Right lung (tissue), 5 donors: ENCODE data around the gene E2F2. TPM values are rescaled to one million over a fixed set of nuclear protein-coding genes. Genes with fewer than 3 reads are reported as not detected.
"Not testable (repeated sequence)": the region's sequence is repeated elsewhere in the genome, so short reads cannot be mapped to it uniquely, and the experiment has no call there.

Experiments
- DNase-seq, 2 donors: peaks; one replicate each; pipeline ENCODE4 v3.0.0-alpha.2; 2013
- polyA plus RNA-seq, 5 donors: library from polyadenylated mRNA; unstranded; fragments of 120-200 nt; gene quantifications; one replicate each; pipeline versions ENCODE4 v1.2.1 to v1.2.3, GENCODE V29; 2013; ENCODE audit warnings: inconsistent platforms in 1 of 5, low replicate concordance in 1 of 5; ENCODE audit not compliant: insufficient read length in 5 of 5, insufficient read depth in 1 of 5

Gene E2F2
- polyA plus RNA-seq, 5 donors = 3.2 to 5.5 (median 3.7) TPM

DNA sequence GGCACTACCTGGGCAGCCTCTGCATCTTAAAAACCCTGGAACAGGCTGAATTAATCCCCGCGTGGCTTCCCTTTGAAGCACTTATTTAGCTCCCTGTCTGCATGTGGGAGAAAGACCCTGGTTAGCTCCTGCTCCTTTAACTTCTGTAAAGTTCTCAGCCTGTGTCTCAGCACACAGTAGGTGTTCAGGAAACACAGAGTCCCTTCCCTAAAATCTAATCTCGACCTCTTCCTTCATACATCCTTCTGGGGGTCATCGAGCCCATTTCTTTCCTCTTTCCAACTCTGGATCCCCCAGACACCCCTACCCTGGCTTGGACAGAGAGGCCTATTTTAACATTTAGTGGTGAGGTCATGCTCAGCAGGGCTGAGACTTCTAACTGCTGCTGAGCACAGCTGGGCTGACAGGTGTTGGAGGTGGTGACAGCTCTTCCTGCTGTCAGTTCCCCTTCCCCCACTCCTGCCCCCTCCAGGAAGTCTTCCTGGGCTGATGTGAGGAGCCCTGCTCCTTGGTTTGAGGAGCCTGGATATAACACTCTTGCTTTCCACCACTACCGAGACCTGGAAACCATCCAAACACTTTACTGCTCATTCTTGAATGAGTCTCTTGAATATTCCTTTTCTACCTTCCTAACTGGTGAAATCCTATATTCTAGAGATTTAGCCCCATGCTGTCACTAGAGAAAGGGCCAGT, 5.3 kb downstream of the E2F2 start:
- no peak for DNase-seq

DNA sequence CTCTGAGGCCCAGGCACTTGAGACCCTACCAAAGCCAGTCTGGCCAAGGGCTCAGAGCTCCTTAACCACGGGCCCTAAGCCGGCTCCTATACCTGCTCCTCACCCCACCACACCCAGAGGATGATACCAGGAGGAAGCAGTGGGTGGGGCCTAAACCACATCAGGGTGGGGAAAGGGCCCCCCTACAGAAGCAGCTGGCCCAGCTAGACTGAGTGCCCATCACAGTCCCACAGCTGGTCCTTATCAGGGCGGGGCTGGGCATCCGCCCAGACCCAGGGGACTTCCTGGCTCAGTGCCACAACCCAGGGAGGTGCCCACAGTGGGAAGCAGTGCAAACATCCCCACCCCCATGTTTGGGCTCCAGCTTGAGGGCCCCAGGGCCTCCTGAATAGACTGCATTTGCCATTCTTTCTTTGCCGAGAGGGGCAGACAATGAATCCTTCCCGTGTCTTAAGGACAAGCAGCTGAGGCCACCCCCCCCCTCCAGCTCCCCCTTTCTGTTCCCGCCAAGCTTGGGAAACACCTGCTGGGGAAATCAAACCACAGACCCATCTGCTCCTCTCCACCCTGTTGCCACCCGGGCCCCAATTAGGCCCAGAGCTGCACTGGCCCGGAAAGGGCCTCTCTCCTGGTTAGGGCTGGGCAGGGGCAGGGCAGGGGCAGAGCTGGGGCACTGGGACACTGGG, 6.2 kb downstream of the E2F2 start:
- no peak for DNase-seq

DNA sequence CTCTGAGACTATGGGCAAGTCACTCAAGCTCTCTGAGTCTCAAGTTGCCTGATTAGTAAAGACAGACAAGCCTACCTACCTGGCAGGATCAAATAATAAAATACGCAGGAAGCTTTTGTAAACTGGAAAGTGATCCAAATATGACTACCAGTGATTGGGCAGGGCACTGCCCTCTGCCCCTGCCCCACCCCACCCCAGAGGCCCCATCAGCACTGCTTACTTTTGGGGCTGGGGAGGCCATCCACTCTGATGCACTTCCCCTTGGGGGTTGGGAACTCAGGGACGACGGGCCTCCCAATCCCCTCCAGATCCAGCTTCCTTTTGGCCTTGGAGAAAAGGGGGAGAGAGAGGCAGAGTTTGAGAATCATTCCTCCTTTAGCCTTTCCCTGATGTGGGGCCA, 6.9 kb downstream of the E2F2 start:
- DNase-seq = no peak

DNA sequence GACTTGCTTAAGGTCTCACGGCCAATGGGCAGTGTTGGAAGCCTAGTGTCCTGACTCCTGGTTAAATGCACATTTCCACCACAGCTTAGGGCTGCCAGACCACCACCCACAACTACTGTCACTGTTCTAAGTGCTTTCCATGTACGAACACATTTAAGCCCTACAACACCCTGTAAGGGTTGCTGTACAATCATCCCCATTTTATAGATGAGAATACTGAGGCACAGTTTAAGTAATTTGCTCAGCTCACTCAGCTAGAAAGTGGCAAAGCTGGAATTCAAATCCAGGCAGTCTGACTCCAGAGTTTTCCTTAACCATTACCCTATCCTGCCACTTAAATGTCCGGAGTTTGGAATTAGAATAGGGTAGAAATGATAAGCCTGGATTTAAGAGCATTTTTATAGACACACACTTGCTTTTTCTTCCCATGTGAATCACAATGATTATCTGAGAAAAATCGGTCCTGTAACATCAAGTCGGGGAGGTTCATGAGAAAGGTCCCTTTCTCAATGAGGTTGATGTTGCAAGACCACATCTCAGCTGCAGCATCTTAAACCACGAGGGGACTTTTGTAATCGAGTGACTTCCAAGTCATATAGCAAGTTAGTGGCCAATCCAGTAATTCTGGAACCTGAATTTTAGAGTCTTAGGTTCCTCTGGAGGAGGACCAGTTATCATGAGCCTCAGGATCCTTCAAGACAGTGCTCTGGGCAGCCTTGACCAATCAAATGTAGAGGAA, 8.6 kb downstream of the E2F2 start:
- no peak for DNase-seq

DNA sequence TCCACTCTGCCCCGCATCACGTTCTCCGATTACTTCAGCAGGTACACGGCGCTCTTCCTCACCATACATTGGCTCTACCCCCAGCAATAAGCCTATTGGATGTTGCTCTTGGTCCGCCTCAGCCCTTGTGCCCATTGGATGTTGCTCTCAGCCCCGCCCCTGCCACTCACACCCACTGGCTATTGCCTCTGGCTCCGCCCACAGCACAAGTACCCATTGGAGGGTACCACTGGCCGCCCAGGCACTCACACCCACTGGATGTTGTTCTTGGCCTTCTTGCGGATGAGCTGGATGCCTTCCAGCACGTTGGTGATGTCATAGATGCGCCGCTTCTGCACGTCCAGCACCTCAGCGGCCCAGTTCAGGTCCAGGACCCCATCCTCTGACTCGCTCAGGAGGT, 9.4 kb downstream of the E2F2 start:
- no peak for DNase-seq

DNA sequence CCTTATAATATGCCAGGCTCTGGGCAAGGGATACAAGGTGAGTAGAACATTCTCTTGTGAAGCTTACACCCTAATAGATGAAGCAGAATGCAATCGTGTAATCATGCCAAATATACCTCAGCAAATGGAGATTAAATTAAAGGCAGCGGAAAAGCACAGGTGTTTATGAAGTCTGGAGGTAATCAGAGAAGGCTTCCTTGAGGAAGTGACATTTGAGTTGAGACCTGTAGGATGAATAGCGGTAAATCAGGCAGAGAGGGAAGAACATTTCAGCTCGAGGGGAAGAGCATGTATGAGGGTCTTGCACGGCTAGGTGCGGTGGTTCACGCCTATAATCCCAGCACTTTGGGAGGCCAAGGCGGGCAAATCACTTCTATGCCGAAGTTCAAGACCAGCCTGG, 13.5 kb downstream of the E2F2 start:
- no peak for DNase-seq

DNA sequence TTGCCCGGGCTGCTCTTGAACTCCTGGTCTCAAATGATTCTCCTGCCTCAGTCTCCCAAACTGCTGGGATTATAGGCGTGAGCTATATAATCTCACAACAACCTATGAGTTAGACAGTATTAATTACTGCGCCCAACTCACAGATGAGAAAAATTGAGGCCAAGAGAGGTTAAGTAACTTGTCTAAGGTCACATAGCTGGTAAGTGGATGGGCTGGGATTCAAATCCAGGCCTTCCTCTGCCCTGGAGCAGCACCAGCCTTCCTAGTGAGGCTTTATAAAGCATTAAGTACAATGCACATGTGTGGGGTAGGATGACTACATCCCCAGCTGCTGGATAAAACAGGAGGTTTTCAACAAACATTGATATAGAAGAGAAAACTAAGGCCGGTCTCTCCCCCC, 15.1 kb downstream of the E2F2 start:
- no peak for DNase-seq

DNA sequence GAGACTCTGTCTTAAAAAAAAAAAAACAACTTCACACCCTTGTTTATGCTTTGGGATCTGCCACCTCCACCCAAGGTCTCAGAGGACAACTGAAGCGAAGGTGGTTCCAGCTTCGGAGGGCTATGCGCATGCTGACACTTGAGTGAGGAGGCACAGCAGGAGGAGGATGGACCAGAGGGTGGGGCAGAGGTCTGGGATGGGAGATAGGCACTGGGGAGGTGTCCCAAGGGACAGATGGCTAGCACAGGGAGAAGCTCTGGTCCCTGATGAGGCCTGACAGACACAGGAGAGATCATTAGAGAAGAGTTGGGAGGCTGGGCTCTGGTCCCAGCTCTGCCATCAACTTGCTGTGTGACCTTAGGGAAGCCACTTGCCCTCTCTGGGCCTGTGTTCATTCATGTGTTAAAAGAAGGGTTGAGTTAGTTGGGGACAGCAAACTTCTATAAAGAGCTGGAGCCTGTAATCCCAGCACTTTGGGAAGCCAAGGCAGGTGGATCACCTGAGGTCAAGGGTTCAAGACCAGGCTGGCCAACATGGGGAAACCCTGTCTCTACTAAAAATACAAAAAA, 16.8 kb downstream of the E2F2 start:
- DNase-seq = no peak

DNA sequence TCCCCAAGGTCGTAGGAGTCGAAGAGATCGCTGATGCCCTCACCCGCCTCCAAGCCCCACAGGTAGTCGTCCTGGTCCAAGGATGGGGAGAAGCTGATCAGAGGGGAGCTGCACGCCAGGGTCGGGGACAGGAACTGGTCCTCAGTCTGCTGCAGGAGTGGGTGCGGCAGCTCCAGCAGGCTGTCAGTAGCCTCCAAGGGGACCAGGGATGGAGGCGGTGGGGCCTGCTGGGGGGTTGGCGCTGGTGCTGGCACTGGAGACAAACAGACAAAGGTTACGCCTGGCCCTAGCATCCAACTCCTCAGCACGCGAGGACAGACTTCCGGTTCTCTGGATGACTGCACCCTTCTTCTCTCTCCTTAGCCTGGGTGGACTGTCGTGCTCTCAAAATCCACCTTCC, 21.1 kb downstream of the E2F2 start:
- DNase-seq = no peak

DNA sequence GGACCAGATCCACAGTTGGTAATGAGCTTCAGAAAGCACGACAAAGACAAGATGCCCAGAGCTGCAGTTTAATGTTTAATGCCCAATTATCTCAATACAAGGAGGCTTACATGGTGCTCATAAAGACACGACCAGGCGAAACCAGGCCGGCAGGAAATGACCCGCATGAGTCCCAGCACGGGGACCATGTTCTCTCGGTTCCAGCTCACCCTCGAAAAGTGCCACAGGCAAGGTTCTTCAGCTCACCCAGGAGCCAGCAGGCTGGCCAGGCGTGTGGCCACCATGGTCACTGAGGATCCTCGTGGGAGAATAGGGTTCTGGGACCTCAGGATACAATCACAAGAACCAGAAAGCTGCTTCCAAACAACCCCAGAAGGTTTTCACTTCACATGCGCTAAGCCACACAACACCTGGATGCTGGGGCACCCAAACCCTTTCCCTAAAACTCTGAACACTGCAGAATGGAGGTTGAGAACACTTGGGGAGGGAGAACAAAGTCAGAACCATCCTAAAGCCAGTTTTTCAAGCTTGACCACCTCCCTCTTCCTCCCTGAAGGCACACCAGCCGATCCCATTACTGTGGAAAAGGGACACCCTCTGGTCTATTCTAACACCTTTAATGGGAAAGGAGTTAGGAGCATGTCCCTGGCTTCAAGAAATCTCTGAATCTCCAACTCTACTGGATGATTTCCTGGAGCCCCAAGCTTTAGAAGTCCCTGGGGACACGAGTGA, 24.5 kb downstream of the E2F2 start:
- no peak for DNase-seq

DNA sequence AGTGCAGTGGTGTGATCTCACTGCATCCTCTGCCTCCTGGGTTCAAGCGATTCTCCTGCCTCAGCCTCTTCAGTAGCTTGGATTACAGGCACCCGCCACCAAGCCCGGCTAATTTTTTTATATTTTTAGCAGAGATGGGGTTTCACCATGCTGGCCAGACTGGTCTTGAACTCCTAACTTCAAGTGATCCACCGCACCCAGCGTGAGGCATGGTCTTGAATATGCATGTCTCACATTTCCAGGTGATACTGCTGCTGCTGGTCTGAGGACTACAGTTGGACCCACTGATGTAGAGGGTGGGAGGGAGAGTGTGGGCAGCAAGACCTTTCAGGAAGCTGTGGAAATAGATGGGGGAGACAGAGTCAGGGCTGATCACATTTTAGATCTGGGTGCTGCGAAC, 25.2 kb downstream of the E2F2 start:
- DNase-seq = no peak

DNA sequence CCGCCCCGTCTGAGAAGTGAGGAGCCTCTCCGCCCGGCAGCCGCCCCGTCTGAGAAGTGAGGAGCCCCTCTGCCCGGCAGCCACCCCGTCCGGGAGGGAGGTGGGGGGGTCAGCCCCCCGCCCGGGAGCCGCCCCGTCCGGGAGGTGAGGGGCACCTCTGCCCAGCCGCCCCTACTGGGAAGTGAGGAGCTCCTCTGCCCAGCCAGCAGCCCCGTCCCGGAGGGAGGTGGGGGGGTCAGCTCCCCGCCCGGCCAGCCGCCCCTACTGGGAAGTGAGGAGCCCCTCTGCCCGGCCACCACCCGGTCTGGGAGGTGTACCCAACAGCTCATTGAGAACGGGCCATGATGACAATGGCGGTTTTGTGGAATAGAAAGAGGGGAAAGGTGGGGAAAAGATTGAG, 26.9 kb downstream of the E2F2 start:
- DNase-seq = not testable (repeated sequence)

DNA sequence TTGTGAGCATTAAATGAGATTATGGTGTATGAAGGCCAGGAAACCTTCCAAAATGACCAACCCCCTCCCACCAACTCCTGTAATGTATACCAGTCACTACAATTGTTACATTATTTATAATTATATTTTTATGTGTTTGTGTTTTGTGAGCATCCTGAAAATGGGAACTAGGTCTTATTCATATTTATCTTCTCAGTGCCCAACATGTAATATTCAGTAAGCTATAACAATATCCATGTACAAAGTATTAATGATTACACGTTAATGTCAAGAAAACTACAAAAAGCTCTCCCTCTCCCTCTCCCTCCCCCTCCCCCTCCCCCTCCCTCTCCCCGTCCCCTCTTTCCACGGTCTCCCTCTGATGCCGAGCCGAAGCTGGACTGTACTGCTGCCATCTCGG, 28.1 kb downstream of the E2F2 start:
- DNase-seq = no peak

DNA sequence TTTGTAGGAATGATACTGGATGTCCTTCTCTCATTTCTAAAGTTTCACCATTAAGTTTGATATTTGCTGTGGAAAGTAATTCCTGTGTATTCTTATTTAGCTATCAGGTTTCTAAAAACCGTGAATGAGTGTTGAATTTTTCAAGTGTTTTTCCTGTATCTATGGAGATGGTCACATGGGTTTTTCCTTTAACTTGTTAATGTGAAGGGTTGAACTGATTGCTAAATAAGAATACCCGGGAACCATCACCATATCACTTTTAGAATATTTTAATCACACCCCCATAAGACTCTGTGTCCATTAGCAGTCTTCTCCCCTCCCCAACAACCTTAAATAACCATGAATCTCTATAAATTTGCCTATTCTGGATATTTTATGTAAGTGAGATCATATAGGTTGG, 30.6 kb downstream of the E2F2 start:
- no peak for DNase-seq

DNA sequence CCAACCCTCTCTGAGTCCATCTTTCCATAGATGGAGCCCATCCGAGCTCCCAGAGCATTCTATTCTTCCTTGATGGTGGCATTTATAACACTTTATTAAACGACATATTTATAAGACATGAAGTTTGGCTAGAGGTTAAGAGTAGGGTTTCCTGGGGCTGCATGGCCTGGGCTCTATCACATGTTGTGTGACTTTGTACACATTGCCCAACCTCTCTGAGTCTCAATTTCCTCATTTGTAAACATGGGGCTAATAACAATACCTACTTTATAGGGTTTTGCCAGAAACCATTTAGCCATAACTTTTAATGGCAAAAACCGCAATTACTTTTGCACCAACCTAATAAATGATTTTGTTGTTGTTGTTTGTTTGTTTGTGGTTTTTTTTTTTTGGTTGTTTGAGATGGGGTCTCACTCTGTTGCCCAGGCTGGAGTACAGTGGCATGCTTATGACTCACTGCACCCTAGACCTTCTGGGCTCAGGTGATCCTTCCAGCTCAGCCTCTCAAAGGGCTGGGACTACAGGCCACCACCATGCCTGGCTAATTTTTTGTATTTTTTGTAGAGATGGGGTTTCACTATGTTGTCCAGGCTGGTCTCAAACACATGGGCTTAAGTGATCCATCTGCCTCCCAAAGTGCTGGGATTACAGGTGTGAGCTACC, 33.1 kb downstream of the E2F2 start:
- DNase-seq = no peak

DNA sequence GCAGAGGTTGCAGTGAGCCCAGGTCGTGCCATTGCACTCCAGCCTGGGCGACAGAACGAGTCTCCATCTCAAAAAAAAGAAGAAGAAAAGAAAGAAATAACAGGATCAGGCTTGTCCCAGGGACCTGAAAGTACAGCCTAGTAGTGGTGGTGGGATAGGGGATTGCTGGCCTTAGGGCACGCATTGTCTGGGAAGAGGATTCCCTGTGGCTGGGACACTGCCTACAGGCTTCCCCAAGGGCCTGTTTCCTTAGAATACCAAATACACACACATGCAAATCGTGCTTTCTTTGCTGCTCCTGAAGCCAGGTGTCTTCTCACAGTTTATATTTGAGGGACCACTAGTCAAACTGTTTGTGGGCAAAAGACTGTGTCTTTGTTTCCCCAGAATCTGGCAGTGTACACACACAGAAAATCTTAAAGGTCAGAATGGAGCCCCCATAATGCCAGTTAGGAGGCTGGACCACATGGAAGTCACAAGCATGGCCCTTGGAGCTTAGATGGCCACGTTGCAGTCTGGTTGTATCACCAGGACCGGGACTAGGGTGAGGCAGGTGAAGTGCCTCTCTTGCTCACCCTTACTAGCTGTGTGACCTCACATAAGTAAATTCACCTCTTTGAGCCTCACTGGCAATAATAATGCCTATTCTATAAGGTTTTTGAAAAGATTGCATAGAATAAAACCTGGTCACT, 34.4 kb downstream of the E2F2 start:
- DNase-seq = no peak

DNA sequence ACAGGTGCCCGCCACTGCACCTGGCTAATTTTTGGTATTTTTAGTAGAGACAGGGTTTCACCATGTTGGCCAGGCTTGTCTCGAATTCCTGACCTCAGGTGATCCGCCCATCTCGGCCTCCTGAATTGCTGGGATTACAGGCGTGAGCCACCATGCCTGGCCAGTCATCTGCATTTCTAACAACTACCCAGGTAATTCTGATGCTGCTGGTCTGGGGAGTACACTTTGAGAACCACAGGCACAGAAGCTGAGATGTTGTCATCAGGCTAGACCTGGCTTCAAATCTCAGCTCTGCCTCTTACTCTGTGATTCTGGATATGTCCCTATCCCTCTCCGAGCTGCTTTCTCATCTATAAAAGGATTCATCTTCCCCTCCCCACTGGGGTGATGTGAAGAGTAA, 36.2 kb downstream of the E2F2 start:
- DNase-seq = not testable (repeated sequence)

DNA sequence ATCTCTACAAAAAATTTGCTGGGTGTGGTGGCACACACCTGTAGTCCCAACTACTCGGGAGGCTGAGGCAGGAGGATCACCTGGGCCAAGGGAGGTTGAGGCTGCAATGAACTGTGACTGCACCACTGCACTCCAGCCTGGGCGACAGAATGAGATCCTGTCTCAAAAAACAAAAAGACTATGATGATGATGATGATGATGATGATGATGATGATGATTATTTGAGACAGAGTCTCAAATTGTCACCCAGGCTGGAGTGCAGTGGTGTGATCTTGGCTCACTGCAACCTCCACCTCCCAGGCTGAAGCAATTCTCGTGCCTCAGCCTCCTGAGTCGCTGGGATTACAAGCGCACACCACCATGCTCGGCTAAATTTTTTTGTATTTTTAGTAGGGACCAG, 38.3 kb downstream of the E2F2 start:
- DNase-seq = not testable (repeated sequence)

DNA sequence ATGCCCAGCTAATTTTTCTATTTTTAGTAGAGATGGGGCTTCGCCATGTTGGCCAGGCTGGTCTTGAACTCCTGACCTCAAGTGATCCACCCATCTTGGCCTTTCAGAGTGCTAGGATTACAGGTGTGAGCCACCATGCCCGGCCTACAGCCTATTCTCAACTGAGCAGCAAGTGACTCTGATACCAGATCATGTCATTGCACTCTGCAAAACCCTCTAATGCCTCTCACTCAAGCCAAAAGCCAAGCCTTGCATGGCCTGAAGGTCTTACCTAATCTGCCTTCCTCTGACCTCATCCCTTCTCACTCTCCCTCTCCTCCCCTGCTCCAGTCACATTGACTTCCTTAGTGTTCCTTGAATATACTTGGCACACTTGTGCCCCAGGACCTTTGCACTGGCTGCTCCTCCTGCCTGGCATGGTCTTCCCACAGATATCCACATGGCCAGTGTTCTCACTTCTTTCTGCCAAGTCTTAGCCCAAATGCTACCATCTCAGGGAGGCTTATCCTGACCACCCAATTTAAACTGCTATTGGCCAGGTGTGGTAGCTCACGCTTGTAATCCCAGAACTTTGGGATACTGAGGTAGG, 38.8 kb downstream of the E2F2 start:
- no peak for DNase-seq

DNA sequence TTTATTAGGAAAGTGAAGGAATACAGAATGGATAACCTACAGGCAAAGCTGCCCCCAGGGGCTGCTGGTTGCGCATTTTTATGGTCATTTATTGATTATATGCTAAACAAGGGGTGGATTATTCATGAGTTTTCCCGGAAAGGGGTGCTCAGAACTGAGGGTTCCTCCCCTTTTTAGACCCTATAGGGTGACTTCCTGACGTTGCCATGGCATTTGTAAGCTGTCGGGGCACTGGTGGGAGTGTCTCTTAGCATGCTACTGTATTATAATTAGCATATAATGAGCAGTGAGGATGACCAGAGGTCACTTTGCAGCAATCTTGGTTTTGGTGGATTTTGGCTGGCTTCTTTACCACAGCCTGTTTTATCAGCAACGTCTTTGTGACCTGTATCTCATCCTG, 41.2 kb downstream of the E2F2 start:
- no peak for DNase-seq

DNA sequence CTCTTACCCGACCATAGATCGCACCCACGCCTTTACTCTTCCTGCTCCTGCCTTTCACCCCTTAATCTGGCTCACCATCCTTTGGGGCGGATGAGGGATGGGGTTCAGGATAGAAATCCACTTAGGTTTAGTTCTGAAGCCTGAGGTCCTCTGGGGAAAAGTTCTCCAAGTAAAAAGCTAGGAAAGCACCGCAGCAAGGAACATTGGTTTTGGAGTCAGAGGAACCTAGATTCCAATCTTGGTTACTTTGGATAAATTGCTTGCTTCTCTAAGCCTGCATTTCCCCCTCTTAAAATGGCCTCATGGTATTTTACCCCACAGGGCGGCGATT, 46.1 kb downstream of the E2F2 start:
- no peak for DNase-seq
